Osteocyte (in vitro differentiated cells): ENCODE measurements around the gene CNGB1. TPM values are rescaled to one million over a fixed set of nuclear protein-coding genes. Genes with fewer than 3 reads are reported as not detected.

Experiments
- DNase-seq: peaks from one replicate; pipeline ENCODE4 v3.0.0; 2021; ENCODE audit warnings: mixed read lengths; ENCODE audit not compliant: unreplicated experiment; ENCODE audit errors: extremely low spot score
- H3K27ac Mint-ChIP-seq: one replicate; pipeline ENCODE4 v1.8.0; 2021; ENCODE audit warnings: mild to moderate bottlenecking, mixed read lengths; ENCODE audit not compliant: unreplicated experiment
- H3K27me3 Mint-ChIP-seq: one replicate; pipeline ENCODE4 v1.8.0; 2021; ENCODE audit warnings: mixed read lengths; ENCODE audit not compliant: unreplicated experiment
- H3K36me3 Mint-ChIP-seq: one replicate; pipeline ENCODE4 v1.8.0; 2021; ENCODE audit warnings: mixed read lengths; ENCODE audit not compliant: unreplicated experiment
- H3K4me1 Mint-ChIP-seq: one replicate; pipeline ENCODE4 v1.8.0; 2021; ENCODE audit warnings: mixed read lengths; ENCODE audit not compliant: unreplicated experiment
- H3K4me3 Mint-ChIP-seq: one replicate; pipeline ENCODE4 v1.8.0; 2021; ENCODE audit warnings: mild to moderate bottlenecking, moderate library complexity, mixed read lengths; ENCODE audit not compliant: unreplicated experiment
- H3K9me3 Mint-ChIP-seq: one replicate; pipeline ENCODE4 v1.8.0; 2021; ENCODE audit warnings: mixed read lengths; ENCODE audit not compliant: unreplicated experiment
- CTCF ChIP-seq: fragments of 200-600 bp; sonication (generic); IDR thresholded peaks from 2 replicates; pipeline ENCODE4 v1.5.0; 2021; ENCODE audit warnings: antibody characterized with exemption, mild to moderate bottlenecking, moderate library complexity
- total RNA-seq: library from RNA; stranded (reverse); gene quantifications from 2 replicates; pipeline ENCODE4 v1.2.1, GENCODE V29; 2021

Gene CNGB1
- total RNA-seq, 1 donor from 2014 or later: not detected

- Mint-ChIP-seq H3K9me3 (no peaks in the 10 kb centered on the region), H3K4me3 (no peak overlapping the region), H3K27me3 (peaks cover 33% of the 10 kb centered on the region), H3K27ac (no peak overlapping the region), H3K36me3 (no peaks in the 10 kb centered on the region), H3K4me1 (peaks cover 7% of the 10 kb centered on the region)
- no peak for DNase-seq
- no peak for TF ChIP-seq CTCF
These were observed 88.1 kb downstream of the CNGB1 start for GRCh38 chr16:57882792-57883191.

- TF ChIP-seq CTCF: no peak
- no peaks in the 10 kb centered on the region for H3K9me3 Mint-ChIP-seq
- H3K27me3 Mint-ChIP-seq: peaks cover 30% of the 10 kb centered on the region
- H3K4me3 Mint-ChIP-seq: no peak overlapping the region
- DNase-seq: no peak
- peaks cover 7% of the 10 kb centered on the region for H3K4me1 Mint-ChIP-seq
- H3K36me3 Mint-ChIP-seq: no peaks in the 10 kb centered on the region
- no peak overlapping the region for H3K27ac Mint-ChIP-seq
These were observed 88.7 kb downstream of the CNGB1 start for GRCh38 chr16:57882206-57882605.

- Mint-ChIP-seq H3K27me3 (peaks cover 27% of the 10 kb centered on the region), H3K4me3 (no peak overlapping the region), H3K4me1 (peaks cover 7% of the 10 kb centered on the region), H3K36me3 (no peaks in the 10 kb centered on the region), H3K27ac (no peak overlapping the region), H3K9me3 (no peaks in the 10 kb centered on the region)
- no peak for DNase-seq
- no peak for TF ChIP-seq CTCF
These were observed 92.3 kb downstream of the CNGB1 start for GRCh38 chr16:57878586-57878985.

GRCh38 chr16:57876210-57876609 is 94.7 kb downstream of the CNGB1 start:
- Mint-ChIP-seq H3K36me3 (no peaks in the 10 kb centered on the region), H3K27me3 (peaks cover 18% of the 10 kb centered on the region), H3K4me1 (peaks cover 9% of the 10 kb centered on the region), H3K27ac (no peak overlapping the region), H3K9me3 (no peaks in the 10 kb centered on the region), H3K4me3 (no peak overlapping the region)
- TF ChIP-seq CTCF: no peak
- DNase-seq: no peak

GRCh38 chr16:57875347-57875746 is 95.6 kb downstream of the CNGB1 start:
- Mint-ChIP-seq H3K27me3 (peaks cover 13% of the 10 kb centered on the region), H3K9me3 (no peaks in the 10 kb centered on the region), H3K27ac (no peak overlapping the region)

More at GRCh38 chr16:57875347-57875746, 95.6 kb downstream of the CNGB1 start:
- TF ChIP-seq CTCF: no peak
- H3K36me3 Mint-ChIP-seq: no peaks in the 10 kb centered on the region
- DNase-seq: no peak
- peaks cover 10% of the 10 kb centered on the region for H3K4me1 Mint-ChIP-seq
- no peak overlapping the region for H3K4me3 Mint-ChIP-seq
